Measurements from ENCODE around the gene OSM. TPM values are rescaled to one million over a fixed set of nuclear protein-coding genes. Genes with fewer than 3 reads are reported as not detected.

OSM gene
- polyA plus RNA-seq, 3 donors, result 48.0 to 295 (median 146) TPM

- no peaks in the 10 kb centered on the region for H4K20me1 ChIP-seq (ENCODE audit: insufficient read depth, low read length)
- H3K36me3 ChIP-seq (replicated peaks in 1 of 2; ENCODE audit: control insufficient read depth in 1 of 2, insufficient read depth in 2 of 2, low read length in 2 of 2), result no peaks in the 10 kb centered on the region
- Mint-ChIP-seq H3K27ac (no peak overlapping the region), H3K36me3 (peaks cover 0 to 2% of the 10 kb centered on the region in 2 donors), H3K4me1 (peaks cover 38% of the 10 kb centered on the region), H3K9me3 (peaks cover 0 to 5% (median 0%) of the 10 kb centered on the region in 7 donors), H3K27me3 (ENCODE audit: low read depth in 3 of 3) (peaks cover 32 to 41% (median 33%) of the 10 kb centered on the region in 3 donors), H3K4me3 (no peak overlapping the region)
- peaks cover 0 to 5% of the 10 kb centered on the region in 2 donors for H3K9me3 ChIP-seq (replicated peaks in 1 of 2; ENCODE audit: control insufficient read depth in 1 of 2, insufficient read depth in 1 of 2, low read length in 2 of 2)
- no peak overlapping the region for H2AFZ ChIP-seq (ENCODE audit: insufficient read depth, low read depth, low read length, poor library complexity, severe bottlenecking)
- H3K4me2 ChIP-seq (replicated peaks; ENCODE audit: extremely low read depth, low read length, poor library complexity, severe bottlenecking), result no peak overlapping the region
- TF ChIP-seq, protein P1, sequence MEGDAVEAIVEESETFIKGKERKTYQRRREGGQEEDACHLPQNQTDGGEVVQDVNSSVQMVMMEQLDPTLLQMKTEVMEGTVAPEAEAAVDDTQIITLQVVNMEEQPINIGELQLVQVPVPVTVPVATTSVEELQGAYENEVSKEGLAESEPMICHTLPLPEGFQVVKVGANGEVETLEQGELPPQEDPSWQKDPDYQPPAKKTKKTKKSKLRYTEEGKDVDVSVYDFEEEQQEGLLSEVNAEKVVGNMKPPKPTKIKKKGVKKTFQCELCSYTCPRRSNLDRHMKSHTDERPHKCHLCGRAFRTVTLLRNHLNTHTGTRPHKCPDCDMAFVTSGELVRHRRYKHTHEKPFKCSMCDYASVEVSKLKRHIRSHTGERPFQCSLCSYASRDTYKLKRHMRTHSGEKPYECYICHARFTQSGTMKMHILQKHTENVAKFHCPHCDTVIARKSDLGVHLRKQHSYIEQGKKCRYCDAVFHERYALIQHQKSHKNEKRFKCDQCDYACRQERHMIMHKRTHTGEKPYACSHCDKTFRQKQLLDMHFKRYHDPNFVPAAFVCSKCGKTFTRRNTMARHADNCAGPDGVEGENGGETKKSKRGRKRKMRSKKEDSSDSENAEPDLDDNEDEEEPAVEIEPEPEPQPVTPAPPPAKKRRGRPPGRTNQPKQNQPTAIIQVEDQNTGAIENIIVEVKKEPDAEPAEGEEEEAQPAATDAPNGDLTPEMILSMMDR (IDR thresholded peaks at IDR 0.05), result no peak
- no peak overlapping the region for H3K9ac ChIP-seq (ENCODE audit: insufficient read depth, low read length, poor library complexity, severe bottlenecking)
- H3K4me1 ChIP-seq (ENCODE audit: control insufficient read depth in 1 of 2, insufficient read depth in 2 of 2, low read length in 2 of 2), result peaks cover 18 to 34% of the 10 kb centered on the region in 2 donors
- H3K27me3 ChIP-seq (ENCODE audit: control insufficient read depth in 2 of 2, insufficient read depth in 2 of 2, low read length in 2 of 2), result peaks cover 10 to 30% of the 10 kb centered on the region in 2 donors
- H3K27ac ChIP-seq (ENCODE audit: low read depth in 1 of 2, low read length in 2 of 2), result no peak overlapping the region
- no peaks in the 10 kb centered on the region for H3K79me2 ChIP-seq (ENCODE audit: insufficient read depth, low read length)
- DNase-seq, result no peak
- 89% methylated on average over 7 of the region's 12 CpGs for WGBS (ENCODE audit: insufficient coverage)
- intact Hi-C loops (cut with micrococcal nuclease), result no loop called here
- no peak overlapping the region for H3K4me3 ChIP-seq (replicated peaks in 1 of 3; ENCODE audit: low read depth in 2 of 3, low read length in 3 of 3)
Measured at GRCh38 chr22:30250661-30251267, 15.9 kb downstream of the OSM start.

DNA sequence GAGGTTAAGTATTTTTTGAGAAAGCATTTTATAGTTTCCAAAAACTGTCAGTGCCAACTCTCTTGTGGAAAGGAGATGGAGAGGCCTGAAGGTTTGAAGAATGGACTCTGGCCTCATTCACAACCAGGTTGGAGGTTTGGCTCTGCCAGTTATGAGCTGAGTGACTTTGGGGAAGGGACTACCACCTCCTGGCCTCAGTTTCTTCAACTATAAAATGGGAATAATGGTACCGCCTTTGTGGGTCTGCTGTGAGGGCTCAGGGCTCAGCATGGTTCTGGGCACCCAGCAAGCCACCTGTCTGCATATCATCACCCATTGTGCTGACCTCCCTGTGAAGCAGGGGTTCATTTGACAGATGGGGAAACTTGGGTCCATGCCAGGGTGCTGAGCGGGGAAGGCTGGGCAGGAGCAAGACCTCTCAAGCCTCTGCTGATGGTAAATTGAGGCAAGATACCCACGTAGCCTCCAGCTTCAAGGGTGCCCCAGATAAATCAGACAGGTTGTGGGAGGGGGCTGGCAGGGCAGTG, 16.5 kb downstream of the OSM start:
- Mint-ChIP-seq H3K4me1 (peaks cover 42% of the 10 kb centered on the region), H3K9me3 (peaks cover 0 to 5% (median 0%) of the 10 kb centered on the region in 7 donors), H3K36me3 (peaks cover 0 to 2% of the 10 kb centered on the region in 2 donors), H3K27me3 (ENCODE audit: low read depth in 3 of 3) (peaks cover 37 to 46% (median 40%) of the 10 kb centered on the region in 3 donors), H3K4me3 (no peak overlapping the region), H3K27ac (no peak overlapping the region)
- no peak overlapping the region for H3K4me3 ChIP-seq (replicated peaks in 1 of 3; ENCODE audit: low read depth in 2 of 3, low read length in 3 of 3)
- no peak overlapping the region for H3K27ac ChIP-seq (ENCODE audit: low read depth in 1 of 2, low read length in 2 of 2)
- H3K79me2 ChIP-seq (ENCODE audit: insufficient read depth, low read length), result no peaks in the 10 kb centered on the region
- WGBS (ENCODE audit: insufficient coverage), result no CpG with 5 or more reads among the region's 3 CpGs
- intact Hi-C loops (cut with micrococcal nuclease), result no loop called here
- H4K20me1 ChIP-seq (ENCODE audit: insufficient read depth, low read length), result no peaks in the 10 kb centered on the region
- DNase-seq, result no peak
- no peak overlapping the region for H3K9ac ChIP-seq (ENCODE audit: insufficient read depth, low read length, poor library complexity, severe bottlenecking)
- H3K4me2 ChIP-seq (replicated peaks; ENCODE audit: extremely low read depth, low read length, poor library complexity, severe bottlenecking), result no peak overlapping the region
- H3K36me3 ChIP-seq (replicated peaks in 1 of 2; ENCODE audit: control insufficient read depth in 1 of 2, insufficient read depth in 2 of 2, low read length in 2 of 2), result no peaks in the 10 kb centered on the region
- TF ChIP-seq, protein P1 (IDR thresholded peaks at IDR 0.05), result no peak
- H3K27me3 ChIP-seq (ENCODE audit: control insufficient read depth in 2 of 2, insufficient read depth in 2 of 2, low read length in 2 of 2), result peaks cover 13 to 36% of the 10 kb centered on the region in 2 donors
- peaks cover 0 to 5% of the 10 kb centered on the region in 2 donors for H3K9me3 ChIP-seq (replicated peaks in 1 of 2; ENCODE audit: control insufficient read depth in 1 of 2, insufficient read depth in 1 of 2, low read length in 2 of 2)
- peaks cover 21 to 36% of the 10 kb centered on the region in 2 donors for H3K4me1 ChIP-seq (ENCODE audit: control insufficient read depth in 1 of 2, insufficient read depth in 2 of 2, low read length in 2 of 2)
- H2AFZ ChIP-seq (ENCODE audit: insufficient read depth, low read depth, low read length, poor library complexity, severe bottlenecking), result no peak overlapping the region

Measured in CD14-positive monocyte (primary cell).